ENCODE measurements around the gene N4BP2L2.

GRCh38 chr13:32495841-32496240 is 42.8 kb downstream of the N4BP2L2 start:
- TF ChIP-seq CTCF (conservative IDR thresholded peaks at IDR 0.05 in 1 of 2, IDR thresholded peaks at IDR 0.05 in 1 of 2; ENCODE audit: extremely low read depth in 1 of 2, insufficient read depth in 1 of 2, low read depth in 1 of 2, low read length in 2 of 2) (no peak), EZH2 (IDR thresholded peaks at IDR 0.05; ENCODE audit: borderline replicate concordance, low read length) (no peak)
